HG02973 (cell line): Measurements from ENCODE around the gene PHETA1.
"Not testable (repeated sequence)": the region's sequence is repeated elsewhere in the genome, so short reads cannot be mapped to it uniquely, and the experiment has no call there.

ENCODE experiments used
- ATAC-seq: cut with Tn5 transposase; IDR thresholded peaks from one replicate; pipeline ENCODE4 v1.9.1; 2021; ENCODE audit warnings: moderate library complexity; ENCODE audit not compliant: unreplicated experiment

PHETA1 gene

GRCh38 chr12:111373231-111373630 lies 4.3 kb upstream of the PHETA1 start:
- not testable (repeated sequence) for ATAC-seq

- ATAC-seq, result no peak
Measured at GRCh38 chr12:111369496-111370220, 763 bp upstream of the PHETA1 start.

GRCh38 chr12:111368291-111368787 lies 556 bp downstream of the PHETA1 start:
- ATAC-seq, result no peak

GRCh38 chr12:111367661-111368221 lies 1.2 kb downstream of the PHETA1 start:
- ATAC-seq, result no peak

GRCh38 chr12:111366583-111366982 lies 2.3 kb downstream of the PHETA1 start:
- ATAC-seq, result no peak

GRCh38 chr12:111366075-111366474 lies 2.8 kb downstream of the PHETA1 start:
- no peak for ATAC-seq

- no peak for ATAC-seq
Measured at GRCh38 chr12:111363578-111363977, 5.3 kb downstream of the PHETA1 start.

GRCh38 chr12:111362687-111363475 lies 6.0 kb downstream of the PHETA1 start:
- no peak for ATAC-seq

GRCh38 chr12:111361717-111362576 lies 6.9 kb downstream of the PHETA1 start:
- no peak for ATAC-seq

GRCh38 chr12:111361073-111361716 lies 7.7 kb downstream of the PHETA1 start:
- ATAC-seq, result no peak

GRCh38 chr12:111360325-111360930 lies 8.5 kb downstream of the PHETA1 start:
- ATAC-seq, result no peak

GRCh38 chr12:111359914-111360276 lies 9.0 kb downstream of the PHETA1 start:
- ATAC-seq, result no peak

GRCh38 chr12:111359231-111359913 lies 9.5 kb downstream of the PHETA1 start:
- ATAC-seq, result no peak

- no peak for ATAC-seq
Measured at GRCh38 chr12:111355201-111355925, 13.5 kb downstream of the PHETA1 start.

GRCh38 chr12:111354511-111354910 lies 14.4 kb downstream of the PHETA1 start:
- ATAC-seq, result no peak

- ATAC-seq, result no peak
Measured at GRCh38 chr12:111353603-111354295, 15.1 kb downstream of the PHETA1 start.

GRCh38 chr12:111353026-111353425 lies 15.9 kb downstream of the PHETA1 start:
- no peak for ATAC-seq

- no peak for ATAC-seq
Measured at GRCh38 chr12:111352296-111352993, 16.4 kb downstream of the PHETA1 start.
